Stimulated activated CD8-positive, alpha-beta memory T cell treated with anti-CD3 and anti-CD28 coated beads, Interleukin-7, amount 100 ng/mL, for 48 hours (primary cell): ENCODE results near the gene CCL28.
"Not testable (repeated sequence)": the region's sequence is repeated elsewhere in the genome, so short reads cannot be mapped to it uniquely, and the experiment has no call there.

Source experiments
- DNase-seq, 2 donors: peaks; one replicate each; pipeline ENCODE4 v3.0.0-alpha.2; 2020; ENCODE audit warnings: low read depth in 1 of 2; ENCODE audit errors: extremely low read depth in 1 of 2

CCL28 gene, protein sequence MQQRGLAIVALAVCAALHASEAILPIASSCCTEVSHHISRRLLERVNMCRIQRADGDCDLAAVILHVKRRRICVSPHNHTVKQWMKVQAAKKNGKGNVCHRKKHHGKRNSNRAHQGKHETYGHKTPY

DNA sequence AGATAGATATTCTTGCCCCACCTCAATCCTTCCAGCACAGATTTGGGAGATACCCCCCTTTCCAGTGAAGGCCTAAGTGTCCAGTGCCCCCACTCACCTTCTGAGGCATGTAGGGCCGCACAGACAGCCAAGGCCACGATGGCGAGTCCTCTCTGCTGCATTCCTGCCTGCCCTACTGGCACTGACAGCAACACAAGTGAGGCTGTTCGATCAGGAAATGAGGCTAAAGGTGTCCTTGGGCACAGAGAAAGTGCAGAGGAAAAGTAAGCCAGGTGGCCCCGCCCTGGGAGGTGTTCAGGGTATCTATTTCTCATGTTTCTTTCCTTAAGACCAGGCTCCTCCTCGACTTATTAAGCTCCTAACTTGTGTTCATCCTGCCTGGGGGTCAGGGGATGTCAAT is at the start of gene CCL28:
CCL28 (minus strand) TSS at position 236 of the 400 bp plus-strand sequence; CDS start at position 161, 75 bp downstream.
- DNase-seq: no peak

DNA sequence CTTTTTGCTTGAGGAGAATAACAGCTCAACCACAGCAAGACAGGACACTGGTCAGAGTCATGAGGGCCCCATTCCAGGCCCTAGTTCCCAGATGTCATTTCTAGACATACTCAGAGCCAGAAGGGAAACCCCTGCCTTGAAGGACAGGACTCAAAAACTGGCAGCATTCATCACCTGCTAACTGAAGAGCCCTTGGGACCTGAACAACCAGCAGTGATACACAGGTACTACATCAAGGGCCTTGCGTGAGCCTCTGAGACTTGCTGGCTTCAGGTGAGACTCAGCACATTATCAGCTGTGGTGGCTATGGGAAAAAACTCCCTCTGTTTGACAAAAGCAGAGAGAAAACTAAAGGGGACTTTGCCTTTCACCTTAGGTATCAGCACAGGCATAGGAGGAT is 48.9 kb upstream of the CCL28 start:
- DNase-seq: no peak

DNA sequence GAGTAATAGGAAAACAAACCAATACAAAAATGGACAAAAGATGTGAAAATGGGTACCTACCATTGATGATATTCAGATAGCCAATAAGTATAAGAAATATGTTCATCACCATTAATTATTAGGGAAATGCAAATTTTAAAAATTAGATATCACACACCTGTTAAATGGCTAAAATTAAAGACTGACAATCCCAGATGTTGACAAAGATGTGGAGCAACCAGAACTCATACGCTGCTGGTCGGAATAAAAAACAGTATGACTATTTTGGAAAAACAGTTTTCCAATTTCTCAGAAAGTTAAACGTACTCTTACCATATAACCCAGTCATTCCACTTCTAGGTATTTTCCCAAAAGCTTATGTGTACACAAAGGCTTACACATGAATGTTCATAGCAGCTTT is 44.4 kb upstream of the CCL28 start:
- no peak for DNase-seq

DNA sequence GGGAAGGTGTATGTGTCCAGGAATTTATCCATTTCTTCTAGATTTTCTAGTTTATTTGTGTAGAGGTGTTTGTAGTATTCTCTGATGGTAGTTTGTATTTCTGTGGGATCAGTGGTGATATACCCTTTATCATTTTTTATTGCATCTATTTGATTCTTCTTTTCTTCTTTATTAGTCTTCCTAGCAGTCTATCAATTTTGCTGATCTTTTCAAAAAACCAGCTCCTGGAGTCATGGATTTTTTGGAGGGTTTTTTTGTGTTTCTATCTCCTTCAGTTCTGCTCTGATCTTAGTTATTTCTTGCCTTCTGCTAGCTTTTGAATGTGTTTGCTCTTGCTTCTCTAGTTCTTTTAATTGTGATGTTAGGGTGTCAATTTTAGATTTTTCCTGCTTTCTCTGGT is 29.4 kb upstream of the CCL28 start:
- not testable (repeated sequence) for DNase-seq

DNA sequence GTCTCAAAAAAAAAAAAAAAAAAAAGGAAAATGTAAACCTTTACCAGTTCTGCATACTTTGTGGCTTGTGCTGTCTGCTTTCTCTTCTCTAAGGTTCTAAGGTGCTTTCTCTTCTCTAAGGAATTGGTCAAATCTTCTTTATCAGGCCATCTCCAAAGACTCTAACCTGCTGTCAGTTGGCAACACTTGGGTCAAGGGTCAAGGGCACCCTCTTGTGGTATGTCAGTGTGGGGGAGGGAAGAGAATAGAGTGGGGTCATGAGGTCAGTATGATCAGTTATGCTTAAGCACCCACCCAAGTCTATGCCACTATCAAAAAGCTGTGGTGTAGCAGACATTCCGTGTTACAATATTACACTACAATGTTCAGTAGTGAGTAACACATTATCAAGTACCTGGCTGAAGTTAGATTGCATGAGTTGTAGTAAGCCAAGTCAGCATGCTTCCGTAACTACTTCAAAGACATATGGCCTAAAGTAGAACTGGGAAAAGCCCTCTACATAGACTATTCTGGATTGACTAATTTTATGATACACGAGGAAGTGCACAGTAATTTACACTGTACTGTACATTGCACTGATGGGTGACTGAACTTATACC is 25.0 kb upstream of the CCL28 start:
- no peak for DNase-seq

DNA sequence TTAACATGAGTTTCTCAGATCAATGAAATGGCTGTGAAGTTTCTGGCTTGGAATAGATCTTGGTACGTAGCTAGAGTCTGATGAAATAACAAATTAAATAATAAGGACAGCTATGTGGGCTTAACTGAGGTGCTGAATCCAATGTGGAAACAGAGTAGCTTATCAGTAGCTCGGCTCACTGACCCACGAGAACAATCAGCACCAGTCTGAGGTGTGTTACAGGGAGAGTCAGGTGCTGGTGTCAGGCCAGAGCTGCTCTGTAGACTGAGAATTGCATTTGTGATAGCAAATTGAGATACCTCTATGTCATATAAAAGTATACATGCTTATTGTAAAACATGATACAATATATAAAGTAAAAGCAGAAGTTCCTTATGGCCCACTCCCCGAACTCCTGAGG is 21.2 kb upstream of the CCL28 start:
- DNase-seq: no peak

DNA sequence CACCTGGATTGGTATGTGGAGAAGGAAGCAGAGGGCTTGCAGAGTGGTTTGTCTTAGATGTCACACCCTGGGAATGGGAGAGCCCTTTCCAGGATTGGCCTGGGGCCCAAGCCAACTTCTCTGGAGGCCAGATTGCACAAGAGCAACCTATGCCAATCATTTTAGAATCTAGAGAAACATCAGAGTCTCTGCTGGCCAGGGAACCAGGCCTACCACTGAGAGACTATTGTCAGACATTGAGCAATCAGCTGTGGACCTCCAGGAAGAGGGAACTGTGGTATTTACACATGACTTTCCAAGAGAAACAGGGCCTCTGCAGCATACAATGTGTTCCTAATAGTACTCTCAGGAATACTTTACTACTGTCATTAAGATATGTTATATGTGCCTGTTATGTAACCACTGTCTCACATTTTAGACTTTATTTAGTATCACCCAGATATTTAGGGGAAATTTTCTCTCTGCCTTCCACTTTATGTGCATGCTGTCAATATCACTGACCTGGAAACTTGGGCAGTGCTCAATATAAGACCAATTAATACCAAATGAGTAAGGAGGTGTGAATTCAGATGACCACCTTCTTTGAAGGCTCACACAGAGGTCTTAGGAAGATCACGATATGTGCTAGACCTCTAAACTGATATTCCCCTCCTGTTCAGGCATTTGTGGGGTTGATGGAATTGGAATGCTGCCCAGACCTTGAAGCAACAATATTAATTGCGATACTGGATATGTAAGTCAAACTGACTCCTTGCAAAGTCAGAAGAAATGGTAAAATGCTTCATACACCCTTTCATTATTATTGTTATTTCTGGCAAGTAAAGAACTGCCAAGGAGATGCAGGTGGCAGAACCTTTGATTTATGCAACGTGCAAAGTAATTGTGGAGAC is 20.5 kb upstream of the CCL28 start:
- DNase-seq: no peak

DNA sequence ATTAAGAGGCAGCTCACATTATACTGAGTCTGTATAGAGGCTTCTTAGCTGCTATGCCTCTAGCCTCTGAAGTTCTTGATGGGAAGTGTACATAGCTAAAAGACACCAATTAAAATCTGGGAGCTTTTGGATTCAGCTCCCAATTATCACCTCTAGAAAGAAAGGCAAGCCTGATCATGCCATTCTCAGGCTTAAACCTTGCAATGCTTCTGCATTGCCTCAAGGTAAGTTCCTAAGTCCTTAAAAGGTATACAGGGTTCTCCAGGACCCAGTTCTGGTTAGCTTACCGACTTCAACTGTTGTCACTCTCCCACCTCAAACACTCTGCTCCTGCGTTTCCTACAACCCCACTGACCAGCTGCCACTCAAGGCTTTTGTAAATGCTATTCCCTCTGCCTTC is 17.5 kb upstream of the CCL28 start:
- no peak for DNase-seq

DNA sequence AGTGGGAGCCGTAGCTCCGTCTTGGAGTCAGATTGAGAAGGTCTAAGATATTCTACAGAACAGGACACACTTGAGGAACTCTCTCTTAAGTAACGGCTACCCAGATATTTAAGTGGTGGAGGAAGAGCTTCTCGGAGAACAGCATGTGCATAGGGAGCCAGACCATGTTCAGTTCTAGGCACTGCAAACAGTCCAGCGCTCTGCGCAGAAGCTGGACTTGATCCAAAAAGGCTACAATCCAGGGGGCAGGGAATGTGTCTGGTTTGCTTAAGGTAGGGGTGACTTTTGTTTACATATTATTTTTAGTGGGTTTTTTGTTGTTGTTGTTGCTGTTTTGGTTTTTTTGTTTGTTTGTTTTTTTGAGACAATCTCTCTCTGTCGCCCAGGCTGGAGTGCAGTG is 16.8 kb upstream of the CCL28 start:
- DNase-seq: no peak

DNA sequence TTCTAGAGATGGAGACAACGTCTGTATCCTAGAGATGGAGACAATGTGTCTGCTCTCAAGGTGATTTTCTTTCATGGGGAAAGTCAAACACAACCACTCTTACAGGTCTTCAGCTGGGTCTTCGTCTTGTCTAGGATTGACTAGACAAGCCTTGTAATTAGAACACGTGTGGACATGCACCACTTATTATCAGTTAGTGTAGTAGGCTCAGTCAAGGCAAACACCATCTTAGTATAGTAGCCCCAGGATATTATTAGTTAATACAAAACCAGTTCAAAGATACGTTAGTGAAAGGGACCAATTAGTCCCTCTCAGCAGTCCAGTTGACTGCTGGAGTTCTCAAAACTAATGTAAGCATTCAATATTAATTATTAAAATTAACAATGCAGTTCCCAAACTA is 15.1 kb upstream of the CCL28 start:
- no peak for DNase-seq

DNA sequence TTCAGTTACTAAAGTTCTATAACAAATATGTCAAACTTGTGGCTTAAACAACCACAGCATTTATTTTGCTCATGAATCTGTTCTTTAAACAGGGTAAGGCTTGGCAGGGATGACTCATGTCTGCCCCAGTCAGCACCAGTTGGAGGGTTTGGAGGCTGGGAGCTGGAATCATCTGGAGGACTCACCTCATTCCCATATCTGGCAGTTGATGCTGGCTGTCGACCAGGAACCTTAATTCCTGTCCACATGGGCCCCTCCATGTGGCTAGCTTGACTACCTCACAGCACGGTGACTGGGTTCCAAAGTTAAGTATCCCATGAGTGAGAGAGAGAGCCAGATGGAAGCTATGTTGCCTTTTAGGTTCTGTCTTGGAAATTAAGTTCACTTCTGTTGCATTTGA is 13.8 kb upstream of the CCL28 start:
- no peak for DNase-seq

DNA sequence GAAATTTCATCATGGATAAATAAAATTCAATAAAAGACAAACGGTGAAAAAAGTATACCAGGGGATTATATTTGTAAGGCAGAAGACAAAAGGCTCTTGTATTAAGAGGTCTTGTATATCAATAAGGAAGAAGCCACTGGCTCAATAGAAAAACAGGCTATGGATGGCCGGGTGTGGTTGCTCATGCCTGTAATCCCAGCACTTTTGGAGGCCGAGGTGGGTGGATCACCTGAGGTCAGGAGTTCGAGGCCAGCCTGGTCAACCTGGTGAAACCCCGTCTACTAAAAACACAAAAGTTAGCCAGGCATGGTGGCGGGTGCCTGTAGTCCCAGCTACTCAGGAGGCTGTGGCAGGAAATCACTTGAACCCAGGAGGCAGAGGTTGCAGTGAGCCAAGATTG is 10.9 kb upstream of the CCL28 start:
- DNase-seq: not testable (repeated sequence)

DNA sequence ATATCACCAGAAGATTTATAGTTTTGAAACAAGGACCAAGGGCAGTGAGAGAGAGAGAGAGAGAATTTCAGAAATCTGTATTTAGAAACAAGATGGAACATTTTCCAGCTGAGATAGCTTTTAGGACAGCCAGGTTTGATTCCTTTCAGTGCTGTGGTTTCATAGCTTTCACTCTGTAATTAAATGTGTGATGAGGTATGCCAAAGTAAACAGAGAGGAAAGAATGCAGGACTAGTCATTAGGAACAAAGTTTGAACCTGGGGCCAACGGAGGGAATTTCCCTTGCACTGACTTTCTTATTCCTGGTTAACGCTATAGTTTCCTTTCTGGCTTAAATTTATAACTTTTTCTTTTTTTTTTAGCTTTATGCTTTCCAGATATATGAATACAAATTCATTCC is 10.0 kb upstream of the CCL28 start:
- DNase-seq: no peak

DNA sequence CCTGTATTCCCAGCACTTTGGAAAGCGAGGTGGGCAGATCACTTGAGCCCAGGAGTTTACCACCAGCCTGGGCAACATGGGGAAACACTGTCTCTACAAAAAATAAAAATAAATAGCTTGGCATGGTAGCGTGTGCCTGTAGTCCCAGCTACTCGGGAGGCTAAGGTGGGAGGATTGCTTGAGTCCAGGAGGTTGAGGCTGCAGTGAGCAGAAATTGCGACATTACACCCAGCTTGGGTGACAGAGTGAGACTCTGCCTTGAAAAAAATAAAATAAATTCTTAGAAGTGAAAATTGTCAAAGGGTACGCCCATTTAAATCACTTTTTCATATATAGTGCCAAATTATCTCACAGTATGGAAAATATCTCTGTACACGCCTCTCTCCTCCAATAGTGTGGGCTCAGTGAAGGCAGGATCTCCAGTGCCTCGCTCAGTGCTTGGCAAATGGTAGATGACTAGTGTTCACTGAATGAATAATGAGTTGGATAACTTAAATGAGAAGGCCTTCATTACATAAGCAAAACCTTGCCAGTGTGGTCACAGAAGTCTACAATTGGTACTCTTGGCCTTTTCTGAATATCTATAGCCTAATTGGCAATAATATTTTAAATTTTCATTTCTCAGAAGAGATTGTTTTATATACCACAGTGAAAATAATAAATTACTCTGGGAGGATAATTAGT is 9.4 kb upstream of the CCL28 start:
- DNase-seq: no peak

DNA sequence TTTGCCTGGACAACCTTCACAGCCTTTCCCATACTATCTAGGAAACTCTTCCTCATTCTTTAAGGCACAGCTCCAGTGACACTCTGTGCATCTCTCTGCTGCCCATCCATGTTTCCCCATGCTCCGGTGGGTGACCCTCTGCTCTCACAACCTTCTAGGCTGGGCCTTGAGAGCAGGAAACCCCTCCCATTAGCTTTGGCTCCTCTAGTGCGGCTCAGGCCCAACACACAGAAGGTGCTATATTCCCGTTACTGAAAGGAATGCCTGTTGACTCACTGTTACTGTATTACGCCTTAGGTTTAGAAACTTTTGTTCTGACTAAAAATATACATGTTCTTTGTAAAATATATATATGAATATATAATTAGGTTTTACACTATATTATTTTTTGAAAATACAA is 8.1 kb upstream of the CCL28 start:
- no peak for DNase-seq

DNA sequence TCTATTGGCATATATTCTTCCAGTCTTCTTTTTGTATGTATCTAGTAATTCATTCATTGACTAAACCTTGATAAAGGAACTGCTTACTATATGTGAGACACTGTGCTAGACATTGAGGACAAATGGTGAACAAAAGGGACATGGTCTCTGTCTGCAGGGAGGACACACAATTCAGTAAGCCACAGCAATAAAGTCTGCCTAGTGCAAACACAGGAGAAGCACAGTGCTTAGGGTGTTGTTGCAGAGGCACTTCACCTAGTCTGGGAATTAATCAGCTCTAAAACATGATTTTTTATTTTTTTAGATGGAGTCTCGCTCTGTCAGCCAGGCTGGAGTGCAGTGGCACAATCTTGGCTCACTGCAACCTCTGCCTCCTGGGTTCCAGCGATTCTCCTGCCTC is 6.4 kb upstream of the CCL28 start:
- DNase-seq: no peak

DNA sequence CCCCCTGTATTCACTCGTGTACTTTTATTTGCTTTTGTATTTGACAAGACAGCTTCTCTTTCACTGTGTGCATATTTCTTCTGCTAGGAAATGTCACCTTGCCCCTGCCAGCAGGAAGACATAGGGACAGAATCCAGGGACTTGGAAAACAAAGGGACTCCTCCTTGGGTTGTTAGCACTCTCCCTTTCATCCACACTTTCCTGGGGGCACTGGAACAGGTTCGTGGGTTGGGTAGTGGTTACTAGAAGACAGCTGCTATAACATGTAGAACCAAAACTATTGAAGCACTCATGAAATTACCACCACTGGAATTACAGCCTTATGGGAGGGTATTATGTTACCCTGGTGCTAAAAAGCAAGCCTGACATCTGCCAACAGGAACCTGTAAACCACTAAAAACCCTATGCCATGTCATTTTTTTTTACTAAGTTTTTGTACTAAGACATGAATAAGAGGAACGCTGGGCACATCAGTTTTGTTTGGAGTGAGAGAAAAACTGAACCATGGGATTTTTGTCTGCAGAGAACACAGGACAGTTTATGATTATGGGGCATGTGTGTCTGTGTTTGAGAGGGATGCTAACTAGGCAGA is 4.7 kb upstream of the CCL28 start:
- no peak for DNase-seq

DNA sequence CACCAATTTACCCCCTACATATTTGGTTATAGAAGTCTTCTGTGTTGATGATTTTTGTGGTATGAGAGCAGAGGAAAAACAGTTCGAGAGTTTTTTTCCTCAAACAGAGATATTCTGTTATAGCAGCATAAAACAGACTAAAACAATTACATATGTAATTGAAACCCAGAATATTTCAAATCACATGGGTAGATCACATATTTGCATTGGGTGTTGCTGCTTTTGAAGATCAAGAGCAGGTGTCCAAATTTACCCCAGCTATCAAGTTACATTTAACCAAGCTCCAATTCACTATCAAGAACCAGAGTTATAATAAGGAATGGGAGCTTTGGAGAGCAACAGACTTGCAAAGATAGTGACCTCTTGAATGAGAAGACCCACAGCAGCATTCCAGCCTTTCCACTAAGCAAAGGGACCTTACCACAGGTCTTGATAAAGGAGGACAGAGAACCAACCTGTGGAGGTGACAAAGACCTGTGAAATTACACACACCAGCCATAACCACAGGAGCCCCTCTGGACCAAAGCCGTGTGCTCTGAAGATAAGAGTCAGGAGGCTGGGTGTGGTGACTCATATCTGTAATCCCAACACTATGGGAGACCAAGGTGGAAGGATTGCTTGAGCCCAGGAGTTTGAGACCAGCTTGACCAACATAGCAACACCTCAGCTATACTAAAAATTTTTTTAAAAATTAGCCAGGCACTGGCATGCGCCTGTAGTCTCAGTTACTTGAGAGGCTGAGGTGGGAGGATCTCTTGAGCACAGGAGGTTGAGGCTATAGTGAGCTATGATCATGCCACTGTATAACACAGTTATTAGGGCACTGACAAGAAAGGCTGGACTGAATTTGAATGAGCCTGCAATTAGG is 4.0 kb upstream of the CCL28 start:
- DNase-seq: no peak

DNA sequence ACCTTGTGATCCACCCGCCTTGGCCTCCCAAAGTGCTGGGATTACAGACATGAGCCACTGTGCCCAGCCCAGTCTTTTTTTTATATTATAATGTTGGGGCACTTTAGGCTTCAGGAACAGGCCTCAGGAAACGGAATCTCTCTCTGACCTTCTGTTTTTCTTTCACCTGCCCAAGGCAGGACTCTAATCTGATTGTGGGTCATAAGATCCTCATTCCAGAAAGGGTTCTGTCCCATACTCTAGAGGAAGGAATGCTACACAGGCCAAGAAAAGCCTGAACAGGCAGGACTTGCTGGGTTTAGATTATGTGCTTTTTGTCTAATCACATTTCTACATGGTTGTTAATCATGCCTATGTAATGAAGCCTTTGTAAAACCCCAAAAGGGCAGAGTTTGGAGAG is 1.8 kb upstream of the CCL28 start:
- DNase-seq: no peak

DNA sequence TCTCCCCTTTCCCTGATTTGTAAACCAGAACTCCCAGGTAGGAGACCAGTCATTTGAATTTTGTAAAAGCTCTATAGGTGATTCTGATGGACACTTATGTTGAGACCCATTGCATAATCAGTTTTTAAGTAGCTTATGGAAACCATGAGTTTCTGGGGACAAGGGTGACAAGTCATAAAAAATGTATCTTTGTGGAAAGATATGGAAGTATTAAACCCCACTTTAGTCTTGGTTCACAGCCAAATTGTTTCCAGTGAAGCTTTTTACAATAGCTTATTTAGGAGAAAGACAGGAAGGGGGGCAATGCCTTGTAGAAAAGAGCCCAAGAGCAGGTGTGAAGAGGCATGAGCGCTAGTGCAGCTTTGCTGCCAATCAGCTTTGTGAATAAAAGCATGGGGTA is 453 bp upstream of the CCL28 start:
- DNase-seq: no peak
